ENCODE results near the gene HNRNPUL1.

DNA sequence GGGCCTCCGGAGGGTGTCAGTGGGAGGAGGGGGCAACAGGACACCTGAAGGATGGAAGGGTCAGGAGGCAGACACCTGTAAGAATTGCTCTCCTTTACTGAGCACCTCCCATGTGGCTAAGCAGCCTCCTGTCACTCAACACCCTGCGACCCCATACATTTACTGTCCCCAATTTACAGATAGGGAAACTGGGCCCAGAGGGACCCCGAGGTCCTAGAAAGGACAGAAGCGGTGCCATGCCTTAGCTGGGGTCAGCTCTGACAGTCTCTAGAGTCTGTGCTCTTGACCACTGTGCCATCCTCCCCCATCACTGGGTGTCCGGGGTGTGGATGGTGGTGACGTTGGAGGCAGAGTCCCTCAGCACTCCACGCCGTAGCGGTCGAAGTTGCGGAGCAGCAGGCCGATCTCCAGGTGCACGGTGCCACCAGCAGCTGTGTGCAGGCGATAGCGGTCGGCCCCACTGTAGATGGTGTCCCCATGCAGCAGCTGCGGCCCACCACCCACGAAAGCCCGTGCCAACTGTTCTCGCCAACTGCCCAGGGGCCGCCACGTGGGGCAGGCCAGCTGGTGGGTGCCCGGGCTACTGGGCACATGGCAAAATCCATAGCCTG is 90.3 kb downstream of the HNRNPUL1 start:
- TF ChIP-seq, protein P1, sequence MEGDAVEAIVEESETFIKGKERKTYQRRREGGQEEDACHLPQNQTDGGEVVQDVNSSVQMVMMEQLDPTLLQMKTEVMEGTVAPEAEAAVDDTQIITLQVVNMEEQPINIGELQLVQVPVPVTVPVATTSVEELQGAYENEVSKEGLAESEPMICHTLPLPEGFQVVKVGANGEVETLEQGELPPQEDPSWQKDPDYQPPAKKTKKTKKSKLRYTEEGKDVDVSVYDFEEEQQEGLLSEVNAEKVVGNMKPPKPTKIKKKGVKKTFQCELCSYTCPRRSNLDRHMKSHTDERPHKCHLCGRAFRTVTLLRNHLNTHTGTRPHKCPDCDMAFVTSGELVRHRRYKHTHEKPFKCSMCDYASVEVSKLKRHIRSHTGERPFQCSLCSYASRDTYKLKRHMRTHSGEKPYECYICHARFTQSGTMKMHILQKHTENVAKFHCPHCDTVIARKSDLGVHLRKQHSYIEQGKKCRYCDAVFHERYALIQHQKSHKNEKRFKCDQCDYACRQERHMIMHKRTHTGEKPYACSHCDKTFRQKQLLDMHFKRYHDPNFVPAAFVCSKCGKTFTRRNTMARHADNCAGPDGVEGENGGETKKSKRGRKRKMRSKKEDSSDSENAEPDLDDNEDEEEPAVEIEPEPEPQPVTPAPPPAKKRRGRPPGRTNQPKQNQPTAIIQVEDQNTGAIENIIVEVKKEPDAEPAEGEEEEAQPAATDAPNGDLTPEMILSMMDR (conservative IDR thresholded peaks at IDR 0.05; ENCODE audit: low read depth in 2 of 2) = peak in 1 of 2 experiments; percentile 4; a peak in 2 of 4 replicates
- TF ChIP-seq EZH2phosphoT487 (IDR thresholded peaks at IDR 0.05; ENCODE audit: unreplicated experiment) (no peak), POLR2AphosphoS5 (IDR thresholded peaks at IDR 0.05; ENCODE audit: low read depth) (no peak), EZH2 (IDR thresholded peaks at IDR 0.05; ENCODE audit: low read depth, unreplicated experiment) (no peak), CREB1 (CRISPR knock-in tag; IDR thresholded peaks at IDR 0.05; ENCODE audit: low read depth) (no peak), STAT1 (IDR thresholded peaks at IDR 0.05; ENCODE audit: unreplicated experiment) (no peak), JUNB (IDR thresholded peaks at IDR 0.05; ENCODE audit: unreplicated experiment) (no peak)
- TF ChIP-seq, protein P2, sequence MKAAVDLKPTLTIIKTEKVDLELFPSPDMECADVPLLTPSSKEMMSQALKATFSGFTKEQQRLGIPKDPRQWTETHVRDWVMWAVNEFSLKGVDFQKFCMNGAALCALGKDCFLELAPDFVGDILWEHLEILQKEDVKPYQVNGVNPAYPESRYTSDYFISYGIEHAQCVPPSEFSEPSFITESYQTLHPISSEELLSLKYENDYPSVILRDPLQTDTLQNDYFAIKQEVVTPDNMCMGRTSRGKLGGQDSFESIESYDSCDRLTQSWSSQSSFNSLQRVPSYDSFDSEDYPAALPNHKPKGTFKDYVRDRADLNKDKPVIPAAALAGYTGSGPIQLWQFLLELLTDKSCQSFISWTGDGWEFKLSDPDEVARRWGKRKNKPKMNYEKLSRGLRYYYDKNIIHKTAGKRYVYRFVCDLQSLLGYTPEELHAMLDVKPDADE (IDR thresholded peaks at IDR 0.05) = no peak
- TF ChIP-seq, protein P3, sequence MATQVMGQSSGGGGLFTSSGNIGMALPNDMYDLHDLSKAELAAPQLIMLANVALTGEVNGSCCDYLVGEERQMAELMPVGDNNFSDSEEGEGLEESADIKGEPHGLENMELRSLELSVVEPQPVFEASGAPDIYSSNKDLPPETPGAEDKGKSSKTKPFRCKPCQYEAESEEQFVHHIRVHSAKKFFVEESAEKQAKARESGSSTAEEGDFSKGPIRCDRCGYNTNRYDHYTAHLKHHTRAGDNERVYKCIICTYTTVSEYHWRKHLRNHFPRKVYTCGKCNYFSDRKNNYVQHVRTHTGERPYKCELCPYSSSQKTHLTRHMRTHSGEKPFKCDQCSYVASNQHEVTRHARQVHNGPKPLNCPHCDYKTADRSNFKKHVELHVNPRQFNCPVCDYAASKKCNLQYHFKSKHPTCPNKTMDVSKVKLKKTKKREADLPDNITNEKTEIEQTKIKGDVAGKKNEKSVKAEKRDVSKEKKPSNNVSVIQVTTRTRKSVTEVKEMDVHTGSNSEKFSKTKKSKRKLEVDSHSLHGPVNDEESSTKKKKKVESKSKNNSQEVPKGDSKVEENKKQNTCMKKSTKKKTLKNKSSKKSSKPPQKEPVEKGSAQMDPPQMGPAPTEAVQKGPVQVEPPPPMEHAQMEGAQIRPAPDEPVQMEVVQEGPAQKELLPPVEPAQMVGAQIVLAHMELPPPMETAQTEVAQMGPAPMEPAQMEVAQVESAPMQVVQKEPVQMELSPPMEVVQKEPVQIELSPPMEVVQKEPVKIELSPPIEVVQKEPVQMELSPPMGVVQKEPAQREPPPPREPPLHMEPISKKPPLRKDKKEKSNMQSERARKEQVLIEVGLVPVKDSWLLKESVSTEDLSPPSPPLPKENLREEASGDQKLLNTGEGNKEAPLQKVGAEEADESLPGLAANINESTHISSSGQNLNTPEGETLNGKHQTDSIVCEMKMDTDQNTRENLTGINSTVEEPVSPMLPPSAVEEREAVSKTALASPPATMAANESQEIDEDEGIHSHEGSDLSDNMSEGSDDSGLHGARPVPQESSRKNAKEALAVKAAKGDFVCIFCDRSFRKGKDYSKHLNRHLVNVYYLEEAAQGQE (IDR thresholded peaks at IDR 0.05; ENCODE audit: unreplicated experiment) = no peak
- TF ChIP-seq, protein P4, sequence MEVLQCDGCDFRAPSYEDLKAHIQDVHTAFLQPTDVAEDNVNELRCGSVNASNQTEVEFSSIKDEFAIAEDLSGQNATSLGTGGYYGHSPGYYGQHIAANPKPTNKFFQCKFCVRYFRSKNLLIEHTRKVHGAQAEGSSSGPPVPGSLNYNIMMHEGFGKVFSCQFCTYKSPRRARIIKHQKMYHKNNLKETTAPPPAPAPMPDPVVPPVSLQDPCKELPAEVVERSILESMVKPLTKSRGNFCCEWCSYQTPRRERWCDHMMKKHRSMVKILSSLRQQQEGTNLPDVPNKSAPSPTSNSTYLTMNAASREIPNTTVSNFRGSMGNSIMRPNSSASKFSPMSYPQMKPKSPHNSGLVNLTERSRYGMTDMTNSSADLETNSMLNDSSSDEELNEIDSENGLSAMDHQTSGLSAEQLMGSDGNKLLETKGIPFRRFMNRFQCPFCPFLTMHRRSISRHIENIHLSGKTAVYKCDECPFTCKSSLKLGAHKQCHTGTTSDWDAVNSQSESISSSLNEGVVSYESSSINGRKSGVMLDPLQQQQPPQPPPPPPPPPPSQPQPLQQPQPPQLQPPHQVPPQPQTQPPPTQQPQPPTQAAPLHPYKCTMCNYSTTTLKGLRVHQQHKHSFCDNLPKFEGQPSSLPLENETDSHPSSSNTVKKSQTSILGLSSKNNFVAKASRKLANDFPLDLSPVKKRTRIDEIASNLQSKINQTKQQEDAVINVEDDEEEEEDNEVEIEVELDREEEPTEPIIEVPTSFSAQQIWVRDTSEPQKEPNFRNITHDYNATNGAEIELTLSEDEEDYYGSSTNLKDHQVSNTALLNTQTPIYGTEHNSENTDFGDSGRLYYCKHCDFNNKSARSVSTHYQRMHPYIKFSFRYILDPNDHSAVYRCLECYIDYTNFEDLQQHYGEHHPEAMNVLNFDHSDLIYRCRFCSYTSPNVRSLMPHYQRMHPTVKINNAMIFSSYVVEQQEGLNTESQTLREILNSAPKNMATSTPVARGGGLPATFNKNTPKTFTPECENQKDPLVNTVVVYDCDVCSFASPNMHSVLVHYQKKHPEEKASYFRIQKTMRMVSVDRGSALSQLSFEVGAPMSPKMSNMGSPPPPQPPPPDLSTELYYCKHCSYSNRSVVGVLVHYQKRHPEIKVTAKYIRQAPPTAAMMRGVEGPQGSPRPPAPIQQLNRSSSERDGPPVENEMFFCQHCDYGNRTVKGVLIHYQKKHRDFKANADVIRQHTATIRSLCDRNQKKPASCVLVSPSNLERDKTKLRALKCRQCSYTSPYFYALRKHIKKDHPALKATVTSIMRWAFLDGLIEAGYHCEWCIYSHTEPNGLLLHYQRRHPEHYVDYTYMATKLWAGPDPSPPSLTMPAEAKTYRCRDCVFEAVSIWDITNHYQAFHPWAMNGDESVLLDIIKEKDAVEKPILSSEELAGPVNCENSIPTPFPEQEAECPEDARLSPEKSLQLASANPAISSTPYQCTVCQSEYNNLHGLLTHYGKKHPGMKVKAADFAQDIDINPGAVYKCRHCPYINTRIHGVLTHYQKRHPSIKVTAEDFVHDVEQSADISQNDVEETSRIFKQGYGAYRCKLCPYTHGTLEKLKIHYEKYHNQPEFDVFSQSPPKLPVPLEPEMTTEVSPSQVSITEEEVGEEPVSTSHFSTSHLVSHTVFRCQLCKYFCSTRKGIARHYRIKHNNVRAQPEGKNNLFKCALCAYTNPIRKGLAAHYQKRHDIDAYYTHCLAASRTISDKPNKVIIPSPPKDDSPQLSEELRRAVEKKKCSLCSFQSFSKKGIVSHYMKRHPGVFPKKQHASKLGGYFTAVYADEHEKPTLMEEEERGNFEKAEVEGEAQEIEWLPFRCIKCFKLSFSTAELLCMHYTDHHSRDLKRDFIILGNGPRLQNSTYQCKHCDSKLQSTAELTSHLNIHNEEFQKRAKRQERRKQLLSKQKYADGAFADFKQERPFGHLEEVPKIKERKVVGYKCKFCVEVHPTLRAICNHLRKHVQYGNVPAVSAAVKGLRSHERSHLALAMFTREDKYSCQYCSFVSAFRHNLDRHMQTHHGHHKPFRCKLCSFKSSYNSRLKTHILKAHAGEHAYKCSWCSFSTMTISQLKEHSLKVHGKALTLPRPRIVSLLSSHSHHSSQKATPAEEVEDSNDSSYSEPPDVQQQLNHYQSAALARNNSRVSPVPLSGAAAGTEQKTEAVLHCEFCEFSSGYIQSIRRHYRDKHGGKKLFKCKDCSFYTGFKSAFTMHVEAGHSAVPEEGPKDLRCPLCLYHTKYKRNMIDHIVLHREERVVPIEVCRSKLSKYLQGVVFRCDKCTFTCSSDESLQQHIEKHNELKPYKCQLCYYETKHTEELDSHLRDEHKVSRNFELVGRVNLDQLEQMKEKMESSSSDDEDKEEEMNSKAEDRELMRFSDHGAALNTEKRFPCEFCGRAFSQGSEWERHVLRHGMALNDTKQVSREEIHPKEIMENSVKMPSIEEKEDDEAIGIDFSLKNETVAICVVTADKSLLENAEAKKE (CRISPR knock-in tag; IDR thresholded peaks at IDR 0.05) = no peak
